Forelimb muscle (tissue), 1 donor: ENCODE measurements around the gene TLCD3A. TPM values are rescaled to one million over a fixed set of nuclear protein-coding genes. Genes with fewer than 3 reads are reported as not detected.
"Not testable (repeated sequence)": the region's sequence is repeated elsewhere in the genome, so short reads cannot be mapped to it uniquely, and the experiment has no call there.

ENCODE experiments used
- DNase-seq: peaks from one replicate; pipeline ENCODE4 v3.0.0-alpha.2; 2013; ENCODE audit warnings: low read depth
- polyA plus RNA-seq: library from polyadenylated mRNA; unstranded; fragments of 120-200 nt; gene quantifications from one replicate; pipeline ENCODE4 v1.2.1, GENCODE V29; 2013; ENCODE audit not compliant: insufficient read length

Gene TLCD3A
- polyA plus RNA-seq, result 14.0 TPM

- no peak for DNase-seq
Observed at GRCh38 chr17:732067-732901, at the start of gene TLCD3A. TSS of gene TLCD3A (plus strand) at chr17:732596. CDS start at chr17:732648, 52 bp downstream.

GRCh38 chr17:683040-683439 is 49.4 kb upstream of the TLCD3A start:
- no peak for DNase-seq

- no peak for DNase-seq
Observed at GRCh38 chr17:683499-684254, 48.7 kb upstream of the TLCD3A start.

- DNase-seq, result no peak
Observed at GRCh38 chr17:685006-685405, 47.4 kb upstream of the TLCD3A start.

- DNase-seq, result no peak
Observed at GRCh38 chr17:688100-688989, 44.1 kb upstream of the TLCD3A start.

GRCh38 chr17:689556-690275 is 42.7 kb upstream of the TLCD3A start:
- no peak for DNase-seq

GRCh38 chr17:690361-690760 is 42.0 kb upstream of the TLCD3A start:
- DNase-seq, result no peak

GRCh38 chr17:691423-691822 is 41.0 kb upstream of the TLCD3A start:
- DNase-seq, result no peak

GRCh38 chr17:692116-692515 is 40.3 kb upstream of the TLCD3A start:
- DNase-seq, result no peak

GRCh38 chr17:693791-694638 is 38.4 kb upstream of the TLCD3A start:
- DNase-seq, result no peak

- DNase-seq, result no peak
Observed at GRCh38 chr17:696369-696768, 36.0 kb upstream of the TLCD3A start.

GRCh38 chr17:697682-698081 is 34.7 kb upstream of the TLCD3A start:
- DNase-seq, result no peak

GRCh38 chr17:698096-698495 is 34.3 kb upstream of the TLCD3A start:
- DNase-seq, result not testable (repeated sequence)

GRCh38 chr17:699345-699744 is 33.1 kb upstream of the TLCD3A start:
- DNase-seq, result no peak

- no peak for DNase-seq
Observed at GRCh38 chr17:700504-701094, 31.8 kb upstream of the TLCD3A start.

GRCh38 chr17:703081-703875 is 29.1 kb upstream of the TLCD3A start:
- DNase-seq, result no peak

- DNase-seq, result no peak
Observed at GRCh38 chr17:704111-704864, 28.1 kb upstream of the TLCD3A start.

- DNase-seq, result no peak
Observed at GRCh38 chr17:705011-705410, 27.4 kb upstream of the TLCD3A start.
